Trophoblast cell (in vitro differentiated cells and primary cell): ENCODE data around the gene SMOC1.

Source experiments
- DNase-seq, 2 donors: peaks; one replicate each; pipeline ENCODE4 v3.0.0-alpha.2; 2016
- H2AFZ ChIP-seq: 2 replicates; pipeline ENCODE4 v1.6.1; 2013; ENCODE audit warnings: low read length, moderate library complexity, mild to moderate bottlenecking; ENCODE audit not compliant: insufficient read depth, poor library complexity
- H2AK5ac ChIP-seq: 2 replicates; pipeline ENCODE4 v1.6.1; 2013; ENCODE audit warnings: mild to moderate bottlenecking, low read length
- H2BK120ac ChIP-seq: 2 replicates; pipeline ENCODE4 v1.6.1; 2013; ENCODE audit warnings: low read length, mild to moderate bottlenecking, moderate library complexity; ENCODE audit not compliant: insufficient read depth, poor library complexity
- H2BK12ac ChIP-seq: 2 replicates; pipeline ENCODE4 v1.6.1; 2013; ENCODE audit warnings: mild to moderate bottlenecking, low read length, moderate library complexity
- H2BK5ac ChIP-seq: 2 replicates; pipeline ENCODE4 v1.6.1; 2013; ENCODE audit warnings: low read length, low read depth, moderate library complexity, mild to moderate bottlenecking; ENCODE audit not compliant: poor library complexity
- H3K14ac ChIP-seq: 2 replicates; pipeline ENCODE4 v1.6.1; 2013; ENCODE audit warnings: mild to moderate bottlenecking, low read length
- H3K18ac ChIP-seq: 2 replicates; pipeline ENCODE4 v1.6.1; 2013; ENCODE audit warnings: mild to moderate bottlenecking, low read length
- H3K23ac ChIP-seq: 2 replicates; pipeline ENCODE4 v1.6.1; 2013; ENCODE audit warnings: low read length
- H3K27ac ChIP-seq: 2 replicates; pipeline ENCODE4 v1.5.1; 2013; ENCODE audit warnings: low read depth, mild to moderate bottlenecking, inconsistent platforms, low read length, moderate library complexity
- H3K27me3 ChIP-seq: 2 replicates; pipeline ENCODE4 v1.6.1; 2013; ENCODE audit warnings: inconsistent platforms, mild to moderate bottlenecking, low read length, moderate library complexity; ENCODE audit not compliant: insufficient read depth
- H3K36me3 ChIP-seq, 2 experiments: 1 replicate in 1 of 2; 2 replicates in 1 of 2; pipeline ENCODE4 v1.6.1; 2013; ENCODE audit warnings: low read length in 2 of 2, mild to moderate bottlenecking in 2 of 2, moderate library complexity in 1 of 2; ENCODE audit not compliant: insufficient read depth in 2 of 2, control insufficient read depth in 1 of 2
- H3K4ac ChIP-seq: 2 replicates; pipeline ENCODE4 v1.6.1; 2013; ENCODE audit warnings: low read depth, mild to moderate bottlenecking, low read length, moderate library complexity
- H3K4me1 ChIP-seq, 2 experiments: 1 replicate in 1 of 2; 2 replicates in 1 of 2; pipeline ENCODE4 v1.6.1; 2013; ENCODE audit warnings: low read length in 2 of 2, mild to moderate bottlenecking in 2 of 2, moderate library complexity in 1 of 2; ENCODE audit not compliant: insufficient read depth in 2 of 2, control insufficient read depth in 1 of 2
- H3K4me2 ChIP-seq: 2 replicates; pipeline ENCODE4 v1.6.1; 2013; ENCODE audit warnings: inconsistent platforms, mild to moderate bottlenecking, low read length, moderate library complexity
- H3K4me3 ChIP-seq: 2 replicates; pipeline ENCODE4 v1.5.1; 2013; ENCODE audit warnings: mild to moderate bottlenecking, low read depth, low read length, inconsistent platforms
- H3K79me1 ChIP-seq: one replicate; pipeline ENCODE4 v1.6.1; 2013; ENCODE audit warnings: low read length
- H3K79me2 ChIP-seq: 2 replicates; pipeline ENCODE4 v1.6.1; 2013; ENCODE audit warnings: low read length, mild to moderate bottlenecking; ENCODE audit not compliant: control insufficient read depth, insufficient read depth, poor library complexity
- H3K9ac ChIP-seq: 2 replicates; pipeline ENCODE4 v1.6.1; 2013; ENCODE audit warnings: mild to moderate bottlenecking, low read length
- H3K9me3 ChIP-seq: 2 replicates; pipeline ENCODE4 v1.6.1; 2013; ENCODE audit warnings: low read depth, mild to moderate bottlenecking, control low read depth, inconsistent platforms, low read length; ENCODE audit not compliant: insufficient read depth
- H4K12ac ChIP-seq: 2 replicates; pipeline ENCODE4 v1.6.1; 2013; ENCODE audit warnings: low read depth, mild to moderate bottlenecking, low read length, moderate library complexity
- H4K8ac ChIP-seq: 2 replicates; pipeline ENCODE4 v1.6.1; 2013; ENCODE audit warnings: low read depth, mild to moderate bottlenecking, low read length, moderate library complexity
- H4K91ac ChIP-seq: one replicate; pipeline ENCODE4 v1.6.1; 2013; ENCODE audit warnings: low read depth, mild to moderate bottlenecking, low read length, moderate library complexity
- WGBS: extraction: QIAGEN DNeasy Blood & Tissue Kit; methylation state at CpG from one replicate; pipeline ENCODE4 v1.1.7; 2013; ENCODE audit warnings: missing lambda C conversion rate; ENCODE audit not compliant: insufficient read length, insufficient coverage; ENCODE audit errors: extremely low coverage; 5-methylcytosine and 5-hydroxymethylcytosine counted together

The SMOC1 gene

DNA sequence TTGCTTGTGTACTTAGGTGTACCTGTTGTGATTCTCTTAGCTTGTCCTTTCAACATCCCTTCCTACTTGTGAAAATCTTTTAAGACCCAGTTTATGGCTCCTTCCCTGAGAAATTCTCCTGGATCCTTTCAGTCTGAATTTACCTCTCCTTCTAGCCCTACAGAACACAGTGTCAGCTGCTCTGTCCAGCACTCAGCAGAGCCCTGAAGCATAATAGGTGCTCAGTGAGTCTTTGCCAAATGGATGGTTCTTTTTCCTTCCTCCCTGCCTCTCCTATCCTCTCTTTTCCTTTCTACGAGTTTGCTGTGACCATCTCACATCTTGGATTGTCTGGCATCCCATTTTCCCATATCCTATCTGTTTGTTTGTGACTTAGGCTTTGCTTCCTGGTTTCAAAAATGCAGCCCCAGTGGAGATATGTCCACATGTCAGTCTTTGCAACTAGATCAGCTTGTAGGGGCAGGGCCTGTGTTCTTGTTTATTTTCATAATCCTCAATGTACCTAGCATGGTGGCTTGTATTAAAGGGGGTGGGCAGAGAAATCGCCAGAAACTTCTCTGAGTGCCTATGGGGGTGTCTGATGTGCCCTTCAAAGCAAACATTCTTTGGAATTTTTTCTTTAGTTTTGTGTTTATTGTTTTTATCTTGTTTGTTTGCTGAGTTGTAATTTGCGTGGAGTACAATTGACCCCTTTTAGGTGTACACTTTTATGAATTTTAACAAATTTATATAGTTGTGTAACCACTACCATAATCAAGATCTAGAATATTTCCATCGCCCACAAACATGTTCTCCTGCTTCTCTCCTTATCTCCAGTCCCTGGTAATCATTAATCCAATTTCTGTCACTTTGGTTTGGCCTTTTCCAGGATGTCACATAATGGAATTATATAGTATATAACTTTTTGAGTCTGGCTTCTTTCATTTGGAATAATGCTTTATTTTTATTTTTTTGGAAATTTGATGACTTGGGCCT lies 62.8 kb downstream of the SMOC1 start:
- no peak overlapping the region for H2AFZ ChIP-seq
- peaks cover 0 to 3% of the 10 kb centered on the region in 2 experiments for H3K4me1 ChIP-seq
- no peak overlapping the region for H4K91ac ChIP-seq
- DNase-seq, result no peak
- no peak overlapping the region for H3K14ac ChIP-seq
- no peaks in the 10 kb centered on the region for H3K36me3 ChIP-seq
- H3K4me3 ChIP-seq, result no peak overlapping the region
- WGBS, result no CpG with 5 or more reads among the region's 4 CpGs
- H2AK5ac ChIP-seq, result no peak overlapping the region
- H2BK120ac ChIP-seq, result no peak overlapping the region
- no peak overlapping the region for H3K4ac ChIP-seq
- H3K4me2 ChIP-seq, result no peak overlapping the region
- H2BK5ac ChIP-seq, result no peak overlapping the region
- H3K9ac ChIP-seq, result no peak overlapping the region
- no peaks in the 10 kb centered on the region for H3K27me3 ChIP-seq
- no peak overlapping the region for H3K23ac ChIP-seq
- peaks cover 4% of the 10 kb centered on the region for H3K9me3 ChIP-seq
- H3K18ac ChIP-seq, result no peak overlapping the region
- no peak overlapping the region for H4K12ac ChIP-seq
- no peak overlapping the region for H4K8ac ChIP-seq
- no peaks in the 10 kb centered on the region for H3K79me1 ChIP-seq
- H3K27ac ChIP-seq, result no peak overlapping the region
- no peak overlapping the region for H2BK12ac ChIP-seq
- H3K79me2 ChIP-seq, result no peaks in the 10 kb centered on the region

DNA sequence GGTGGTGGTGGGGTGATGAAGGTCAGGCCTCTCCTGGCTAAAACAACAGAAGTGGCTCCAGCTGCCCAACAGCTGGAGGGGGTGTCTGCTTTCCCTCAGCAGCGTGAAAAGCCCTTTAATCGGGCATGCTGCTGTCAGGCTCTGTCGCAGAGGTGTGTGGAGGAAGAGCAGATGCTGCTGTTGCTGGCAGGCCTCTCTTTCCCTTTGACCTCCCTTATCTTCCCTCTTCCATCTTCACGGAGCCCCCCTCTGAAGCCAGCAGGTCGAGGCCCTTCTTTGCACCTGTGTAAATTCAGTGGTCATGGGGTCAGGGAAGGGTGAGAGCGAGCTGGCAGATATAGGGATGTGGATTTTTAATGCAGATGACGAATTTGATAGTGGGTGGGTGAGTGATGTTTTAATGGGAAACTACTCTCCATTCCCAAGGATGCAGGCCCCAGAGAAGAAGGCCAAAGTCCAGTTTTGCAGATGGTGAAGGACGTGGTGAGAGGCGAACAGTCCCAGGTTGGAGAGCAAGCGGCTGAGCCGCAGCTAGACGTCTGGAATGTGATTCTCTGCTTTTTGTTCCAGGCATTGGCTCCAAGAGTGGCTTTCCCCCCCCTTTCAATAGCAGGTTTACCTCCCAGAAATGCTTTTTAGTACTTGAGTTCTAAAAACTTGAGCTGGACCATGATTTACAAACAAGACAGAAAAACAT lies 64.0 kb downstream of the SMOC1 start:
- DNase-seq, result no peak
- no peak overlapping the region for H3K18ac ChIP-seq
- no peak overlapping the region for H3K4ac ChIP-seq
- no peak overlapping the region for H4K12ac ChIP-seq
- no peak overlapping the region for H2AFZ ChIP-seq
- H3K14ac ChIP-seq, result no peak overlapping the region
- no peak overlapping the region for H2BK120ac ChIP-seq
- no peak overlapping the region for H2BK12ac ChIP-seq
- no peak overlapping the region for H4K8ac ChIP-seq
- no peak overlapping the region for H2BK5ac ChIP-seq
- no peak overlapping the region for H3K4me3 ChIP-seq
- no peak overlapping the region for H3K23ac ChIP-seq
- H3K9me3 ChIP-seq, result peaks cover 2% of the 10 kb centered on the region
- H3K36me3 ChIP-seq, result no peaks in the 10 kb centered on the region
- WGBS, result 100% methylated on average over 2 of the region's 12 CpGs
- no peak overlapping the region for H3K27ac ChIP-seq
- H3K4me1 ChIP-seq, result peaks cover 0 to 3% of the 10 kb centered on the region in 2 experiments
- no peak overlapping the region for H2AK5ac ChIP-seq
- H3K79me1 ChIP-seq, result no peaks in the 10 kb centered on the region
- H3K27me3 ChIP-seq, result no peaks in the 10 kb centered on the region
- no peak overlapping the region for H4K91ac ChIP-seq
- no peak overlapping the region for H3K9ac ChIP-seq
- H3K79me2 ChIP-seq, result no peaks in the 10 kb centered on the region
- no peak overlapping the region for H3K4me2 ChIP-seq

DNA sequence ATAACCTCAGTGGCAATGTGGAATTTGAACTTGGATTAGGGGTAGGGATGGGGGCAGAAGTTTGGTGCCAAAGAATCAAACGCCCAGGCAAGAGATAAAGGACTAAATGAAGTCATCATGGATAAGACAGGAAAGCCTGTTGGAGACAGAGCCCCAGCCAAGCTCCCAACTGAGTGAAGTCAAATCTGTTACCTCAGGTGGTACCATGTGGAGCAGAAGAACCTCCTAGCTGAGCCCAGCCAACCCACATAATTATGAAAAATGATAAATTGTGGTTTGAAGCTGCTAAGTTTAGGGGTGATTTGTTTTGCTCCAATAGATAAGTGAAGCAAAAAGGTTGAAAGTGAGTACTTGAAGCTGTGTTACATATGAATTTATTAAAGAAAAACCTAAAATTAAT lies 66.1 kb downstream of the SMOC1 start:
- no peaks in the 10 kb centered on the region for H3K27me3 ChIP-seq
- no CpG with 5 or more reads among the region's 1 CpG for WGBS
- H3K4me1 ChIP-seq, result peaks cover 0 to 3% of the 10 kb centered on the region in 2 experiments
- H3K9ac ChIP-seq, result no peak overlapping the region
- H3K36me3 ChIP-seq, result no peaks in the 10 kb centered on the region
- no peak overlapping the region for H4K8ac ChIP-seq
- H2AK5ac ChIP-seq, result no peak overlapping the region
- no peak overlapping the region for H2AFZ ChIP-seq
- peaks cover 2% of the 10 kb centered on the region for H3K9me3 ChIP-seq
- no peak overlapping the region for H3K14ac ChIP-seq
- no peak overlapping the region for H4K12ac ChIP-seq
- H3K4ac ChIP-seq, result no peak overlapping the region
- H2BK120ac ChIP-seq, result no peak overlapping the region
- H3K79me2 ChIP-seq, result no peaks in the 10 kb centered on the region
- H3K18ac ChIP-seq, result no peak overlapping the region
- no peak overlapping the region for H4K91ac ChIP-seq
- no peak overlapping the region for H2BK12ac ChIP-seq
- H3K79me1 ChIP-seq, result no peaks in the 10 kb centered on the region
- no peak overlapping the region for H2BK5ac ChIP-seq
- H3K4me2 ChIP-seq, result no peak overlapping the region
- no peak overlapping the region for H3K4me3 ChIP-seq
- H3K23ac ChIP-seq, result no peak overlapping the region
- no peak overlapping the region for H3K27ac ChIP-seq
- DNase-seq, result no peak

GRCh38 chr14:69945912-69946311 lies 66.7 kb downstream of the SMOC1 start:
- Histone ChIP-seq H3K4me1 (peaks cover 0 to 3% of the 10 kb centered on the region in 2 experiments), H3K9ac (no peak overlapping the region), H2AFZ (no peak overlapping the region), H4K91ac (no peak overlapping the region), H3K4me2 (no peak overlapping the region), H4K12ac (no peak overlapping the region), H2BK12ac (no peak overlapping the region), H3K9me3 (peaks cover 2% of the 10 kb centered on the region), H3K18ac (no peak overlapping the region), H3K14ac (no peak overlapping the region), H2AK5ac (no peak overlapping the region), H3K27ac (no peak overlapping the region), H4K8ac (no peak overlapping the region), H3K27me3 (no peaks in the 10 kb centered on the region), H2BK120ac (no peak overlapping the region), H3K79me2 (no peaks in the 10 kb centered on the region), H3K4me3 (no peak overlapping the region), H3K4ac (no peak overlapping the region), H3K36me3 (no peaks in the 10 kb centered on the region), H3K23ac (no peak overlapping the region), H3K79me1 (no peaks in the 10 kb centered on the region), H2BK5ac (no peak overlapping the region)
- DNase-seq, result no peak
